H1 (cell line): ENCODE results near the gene PAF1. TPM values are rescaled to one million over a fixed set of nuclear protein-coding genes. Genes with fewer than 3 reads are reported as not detected.

ENCODE experiments used
- CBX8 ChIP-seq: fragments of 300-800, 300-1000 bp; sonication (generic); IDR thresholded peaks from 2 replicates; pipeline ENCODE4 v1.7.1; 2016; ENCODE audit warnings: low read depth, low read length, borderline replicate concordance
- JUN ChIP-seq: IDR thresholded peaks from 2 replicates; pipeline ENCODE4 v1.6.1; 2011; ENCODE audit warnings: low read depth, mild to moderate bottlenecking, improper control_type of control experiment, low read length
- RNF2 ChIP-seq: fragments of 200-900, 300-1000 bp; sonication (generic); IDR thresholded peaks from 2 replicates; pipeline ENCODE4 v1.7.1; 2016; ENCODE audit warnings: borderline replicate concordance, low read depth, mild to moderate bottlenecking, antibody characterized with exemption, low read length; ENCODE audit not compliant: poor library complexity, severe bottlenecking; ENCODE audit errors: missing control alignments
- SP2 ChIP-seq: IDR thresholded peaks from 2 replicates; pipeline ENCODE4 v1.6.1; 2012; ENCODE audit warnings: mild to moderate bottlenecking, low read length, inconsistent platforms
- polyA plus RNA-seq, 7 experiments: library from polyadenylated mRNA; depleted of rRNA in 3 of 7; stranded (reverse) in 5 of 7; unstranded in 2 of 7; fragments of >200 nt in 5 of 7; fragments of 200-250 nt in 2 of 7; gene quantifications; 1 replicate in 5 of 7; 2 replicates in 1 of 7; 4 replicates in 1 of 7; pipeline versions ENCODE4 v1.2.1 to v1.2.3, GENCODE V29; 2011 to 2013; ENCODE audit warnings: missing spikeins in 2 of 7, mixed read lengths in 2 of 7
- total RNA-seq: library from RNA; stranded (reverse); fragmentation: NEBNext Ultra II Directional; extraction: Animal tissue kit (Norgen Biotek cat#: 25700); gene quantifications from 2 replicates; pipeline ENCODE4 v1.2.1, GENCODE V29; 2021

The PAF1 gene
- total and polyA plus RNA-seq, 2 of the 8 experiments (the other 6 are each of a cell fraction or from before 2014, with no cell fraction given): 31.4 to 58.6 TPM

- TF ChIP-seq SP2: no peak
- no peak for TF ChIP-seq RNF2
- TF ChIP-seq JUN: no peak
- no peak for TF ChIP-seq CBX8
Measured at GRCh38 chr19:39423258-39424086, 32.6 kb upstream of the PAF1 start (continued).
